NCI-H2227 (cell line): ENCODE measurements around the gene CAPZB.

Experiments used
- DNase-seq: peaks from one replicate; lab custom pipeline; 2025; ENCODE audit not compliant: unreplicated experiment; lab: John Stamatoyannopoulos, UW

Gene CAPZB

GRCh38 chr1:19371226-19372135, 113.9 kb downstream of the CAPZB start:
- DNase-seq = no peak

DNA sequence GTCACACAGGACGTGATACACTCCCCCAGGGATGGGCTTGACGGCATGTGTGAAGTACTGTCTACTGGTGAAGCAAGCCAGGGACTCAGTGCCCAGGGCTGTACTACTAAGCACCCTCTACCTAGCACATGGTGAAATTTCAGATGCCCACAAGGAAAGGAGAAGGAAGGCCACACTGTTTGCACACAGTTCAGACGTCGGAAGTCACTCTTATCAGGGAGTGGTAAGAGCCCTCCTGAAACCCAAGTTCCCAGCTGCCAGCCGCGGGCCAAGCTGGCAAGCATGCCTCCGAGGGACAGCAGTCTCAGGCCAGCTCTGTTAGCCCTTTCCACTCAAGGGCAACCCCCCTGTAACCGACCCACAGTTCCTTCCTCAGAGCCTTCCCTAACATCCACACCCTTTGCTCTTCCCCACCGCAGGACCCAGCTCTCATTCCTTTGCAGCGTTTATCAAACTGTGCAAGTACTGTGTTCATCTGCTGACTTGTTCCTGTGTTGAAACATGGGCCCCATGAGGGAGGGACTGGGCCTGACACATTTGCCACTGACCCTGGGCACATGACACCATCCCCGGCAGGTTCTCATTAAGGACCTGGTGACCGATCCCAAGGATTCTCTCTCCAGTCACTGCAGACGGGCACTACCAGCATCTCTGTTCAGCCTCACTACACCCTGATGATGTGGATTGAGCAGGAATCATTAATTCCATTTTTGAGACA, 114.7 kb downstream of the CAPZB start:
- no peak for DNase-seq

DNA sequence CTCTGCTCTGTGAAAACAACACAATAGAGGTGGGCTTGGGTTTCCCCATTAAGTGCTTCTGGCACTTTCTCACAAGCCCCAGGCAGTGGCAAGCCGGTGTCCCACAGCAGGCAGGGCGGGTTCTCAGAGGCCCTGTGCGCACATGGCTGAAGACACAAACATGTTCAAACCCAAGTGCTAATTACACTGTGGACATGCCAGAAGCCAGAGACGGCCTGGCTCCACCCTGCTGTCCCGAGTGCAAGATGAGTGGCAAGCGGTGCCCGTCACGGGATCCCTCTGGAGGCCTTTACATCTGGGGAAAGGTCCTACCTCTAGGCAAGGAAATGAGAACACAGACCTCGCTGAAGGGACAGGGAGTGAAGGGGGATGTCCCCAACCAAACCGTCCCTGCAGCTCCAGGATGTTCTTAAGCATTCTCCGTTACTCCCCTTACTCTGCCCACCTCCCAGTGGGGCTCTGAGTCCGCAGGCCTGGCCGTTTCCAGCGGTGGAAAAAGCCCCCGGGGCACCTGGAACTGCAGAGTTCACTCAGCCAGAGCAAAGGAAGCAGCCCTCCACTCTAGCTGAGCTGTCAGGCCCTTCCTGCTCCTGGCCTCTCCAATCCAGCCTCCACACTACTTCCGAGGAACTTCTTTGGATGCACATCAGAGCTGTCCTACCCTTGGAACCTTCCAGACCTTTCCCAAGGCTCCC, 115.8 kb downstream of the CAPZB start:
- DNase-seq = no peak

DNA sequence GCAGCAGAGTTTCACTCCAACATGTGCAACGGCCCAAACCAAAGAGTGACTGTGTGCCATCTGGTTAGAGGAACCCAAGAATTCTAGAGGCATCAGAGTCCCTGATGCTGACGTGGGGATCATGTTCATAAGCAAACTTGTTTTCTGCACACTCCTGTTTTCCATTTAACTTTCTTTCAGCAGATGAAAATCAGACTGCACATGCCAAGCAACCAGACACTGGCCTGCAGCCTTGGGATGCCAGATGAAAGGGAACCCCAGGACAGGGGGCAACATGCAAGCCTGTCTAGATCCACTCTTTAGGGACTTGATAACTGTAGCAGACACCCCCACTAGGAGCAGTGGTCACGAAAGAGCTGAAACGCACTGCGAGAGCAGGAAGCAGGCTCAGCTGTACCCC, 116.4 kb downstream of the CAPZB start:
- no peak for DNase-seq

DNA sequence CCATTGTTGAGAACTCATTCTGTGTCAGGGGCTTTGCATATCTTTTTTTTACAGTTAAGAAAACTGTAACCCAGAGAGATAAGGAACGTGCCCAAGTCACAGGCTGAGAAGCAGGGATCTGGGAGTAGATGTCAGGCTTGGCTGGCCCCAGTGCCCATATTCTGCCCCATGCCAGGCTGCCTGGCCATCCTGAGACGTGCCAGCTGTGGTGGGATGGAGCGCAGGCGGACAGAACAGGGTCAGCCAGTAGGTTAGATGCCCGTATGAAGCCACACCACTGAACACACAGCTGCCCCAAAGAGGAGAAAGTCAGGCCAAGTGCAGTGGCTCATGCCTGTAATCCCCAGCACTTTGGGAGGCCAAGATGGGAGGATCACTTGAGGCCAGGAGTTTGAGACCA, 117.3 kb downstream of the CAPZB start:
- no peak for DNase-seq

GRCh38 chr1:19367584-19368041, 117.7 kb downstream of the CAPZB start:
- DNase-seq = no peak

DNA sequence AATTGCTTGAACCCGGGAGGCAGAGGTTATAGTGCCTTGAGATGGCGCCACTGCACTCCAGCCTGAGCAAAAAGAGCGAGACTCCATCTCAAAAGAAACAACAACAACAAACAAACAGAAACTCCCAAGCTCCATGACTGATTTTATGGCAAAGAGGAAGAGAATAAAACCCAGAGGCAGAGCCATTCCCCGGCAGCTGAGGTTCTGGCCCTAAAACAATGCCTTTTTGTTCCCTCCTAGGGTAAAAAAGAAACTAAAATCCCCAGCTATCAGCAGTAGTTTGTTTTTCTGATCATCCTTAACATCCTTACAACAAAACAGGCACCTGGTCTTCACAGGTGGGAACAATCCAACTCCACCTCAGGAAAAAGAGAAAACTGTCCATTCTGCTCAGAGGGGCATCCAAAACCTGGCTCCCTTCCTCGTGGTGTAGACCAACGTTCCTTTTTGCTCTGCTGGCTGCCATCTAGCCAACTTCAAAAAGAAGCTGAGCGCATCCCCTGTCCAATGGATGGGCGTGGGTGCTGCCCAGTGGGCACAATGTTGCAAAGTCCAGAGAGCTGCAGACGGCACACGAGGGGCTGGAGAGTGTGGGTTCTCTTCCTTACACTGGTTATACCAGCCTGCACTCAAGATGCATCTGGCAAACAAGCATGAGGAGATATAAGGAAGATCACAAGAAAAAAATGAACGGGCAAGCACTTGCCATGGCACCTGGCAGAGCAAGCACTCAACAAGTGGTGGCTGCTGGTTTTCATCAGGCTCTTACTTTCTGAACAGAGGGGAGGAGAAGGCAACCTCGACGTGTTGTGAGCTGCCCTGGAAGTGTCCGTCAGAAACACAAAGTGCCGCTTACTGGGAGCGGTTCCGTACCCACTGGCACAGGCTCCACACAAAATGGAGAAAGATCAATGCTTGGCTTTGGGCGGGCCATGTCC, 118.5 kb downstream of the CAPZB start:
- no peak for DNase-seq

DNA sequence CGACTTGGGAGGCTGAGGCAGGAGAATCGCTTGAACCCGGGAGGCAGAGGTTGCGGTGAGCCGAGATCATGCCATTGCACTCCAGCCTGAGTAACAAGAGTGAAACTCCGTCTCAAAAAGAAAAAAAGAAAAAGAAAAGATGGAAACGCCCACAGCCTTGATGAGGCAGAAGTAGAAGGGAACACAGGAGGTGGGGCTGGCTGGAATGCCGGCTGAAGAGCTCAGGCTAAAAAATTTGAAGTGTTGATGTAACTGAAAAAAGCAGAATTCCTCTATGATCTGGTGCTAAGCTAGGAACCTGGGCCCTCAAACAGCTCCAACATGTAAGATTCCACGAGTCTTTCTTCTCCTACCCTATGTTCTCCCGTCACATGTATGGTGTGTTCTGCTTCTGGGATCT, 119.6 kb downstream of the CAPZB start:
- no peak for DNase-seq

DNA sequence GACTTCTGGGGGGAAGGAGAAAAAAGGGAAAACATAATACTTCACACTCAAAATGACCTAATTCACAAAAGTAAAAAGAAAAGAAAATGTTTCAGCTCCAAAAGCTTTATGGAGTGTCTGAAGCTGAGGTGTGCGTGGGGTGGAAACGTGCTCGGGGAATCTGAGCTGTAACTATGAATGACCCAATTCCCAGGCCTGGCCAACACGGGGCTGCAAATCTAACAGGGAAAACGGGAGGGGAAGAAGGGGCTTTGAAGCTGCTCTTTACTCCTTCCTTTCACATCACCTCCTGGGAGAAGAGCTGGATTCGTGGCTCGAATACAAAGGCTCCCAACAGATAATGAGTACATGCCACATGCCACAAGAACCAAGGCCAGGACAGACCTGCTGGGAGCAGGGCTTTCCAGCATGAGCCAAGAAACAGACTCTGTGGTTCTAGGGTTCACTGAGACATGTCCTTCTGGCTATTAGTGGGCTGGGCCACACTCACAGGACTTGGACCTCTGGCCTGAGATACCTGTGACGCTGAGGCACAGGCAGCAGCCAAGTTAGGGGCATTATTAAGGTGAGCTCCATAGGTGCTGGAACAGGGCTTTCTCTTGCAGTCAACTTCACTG, 121.7 kb downstream of the CAPZB start:
- DNase-seq = no peak

DNA sequence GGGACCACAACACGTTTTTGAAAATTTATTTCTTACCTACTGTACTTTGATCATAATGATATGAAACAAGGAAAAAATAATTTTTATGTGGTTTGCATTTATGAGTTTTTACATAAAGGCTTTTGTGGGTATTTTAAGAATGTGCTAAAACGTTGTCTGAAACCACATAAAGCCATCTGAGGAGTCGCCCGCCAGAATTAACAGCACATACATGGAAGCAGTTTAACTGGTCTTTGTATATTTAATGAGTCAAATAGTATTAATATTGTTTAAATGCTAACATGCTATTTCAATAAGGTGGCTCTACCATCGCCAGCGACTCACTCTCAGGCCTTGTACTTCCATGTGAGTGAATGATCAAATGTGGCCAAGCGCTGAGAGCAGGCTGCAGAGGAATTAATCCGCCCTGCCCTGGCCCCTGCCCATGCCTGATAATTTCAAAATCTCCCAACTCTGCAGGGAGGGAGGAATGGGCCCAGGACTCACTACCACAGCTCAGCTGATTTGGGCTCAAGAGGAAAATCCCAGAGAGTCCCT, 123.7 kb downstream of the CAPZB start:
- DNase-seq = no peak

DNA sequence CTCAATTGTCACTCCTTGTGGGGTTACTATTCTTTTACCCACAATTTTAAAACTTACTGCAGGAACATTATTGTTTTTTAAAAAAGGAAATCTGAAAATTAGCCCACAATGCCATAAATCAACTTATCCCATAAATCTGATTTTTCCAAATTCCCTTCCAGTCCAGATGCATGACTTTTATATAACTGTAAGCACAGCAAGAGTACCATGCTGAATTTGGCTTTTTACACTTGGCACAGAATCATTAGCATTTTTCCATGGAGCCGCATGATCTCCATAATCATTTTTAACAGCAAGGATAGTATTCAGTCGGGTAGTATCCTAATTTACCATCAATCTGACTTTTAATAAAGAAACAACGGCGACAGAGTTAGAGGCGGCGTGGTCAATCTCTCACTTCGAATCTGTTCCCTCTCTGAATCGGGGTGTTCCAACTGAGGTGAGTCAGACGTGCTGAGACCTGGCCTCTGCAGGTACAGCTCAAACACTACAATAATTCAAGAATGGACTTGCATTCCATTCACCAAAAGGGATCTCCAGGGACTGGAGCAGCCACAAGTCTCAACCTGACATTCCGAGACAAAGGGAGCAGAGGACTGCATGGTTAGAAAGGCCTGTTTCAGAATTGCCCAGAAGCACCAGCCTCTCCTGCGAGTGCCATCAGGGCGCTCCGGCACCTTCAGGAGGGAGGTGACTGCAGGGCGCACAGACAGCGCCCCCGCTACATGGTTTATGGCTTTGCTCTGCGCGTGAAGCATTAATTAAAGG, 124.3 kb downstream of the CAPZB start:
- DNase-seq = no peak

GRCh38 chr1:19360432-19360831, 124.9 kb downstream of the CAPZB start:
- DNase-seq = no peak

DNA sequence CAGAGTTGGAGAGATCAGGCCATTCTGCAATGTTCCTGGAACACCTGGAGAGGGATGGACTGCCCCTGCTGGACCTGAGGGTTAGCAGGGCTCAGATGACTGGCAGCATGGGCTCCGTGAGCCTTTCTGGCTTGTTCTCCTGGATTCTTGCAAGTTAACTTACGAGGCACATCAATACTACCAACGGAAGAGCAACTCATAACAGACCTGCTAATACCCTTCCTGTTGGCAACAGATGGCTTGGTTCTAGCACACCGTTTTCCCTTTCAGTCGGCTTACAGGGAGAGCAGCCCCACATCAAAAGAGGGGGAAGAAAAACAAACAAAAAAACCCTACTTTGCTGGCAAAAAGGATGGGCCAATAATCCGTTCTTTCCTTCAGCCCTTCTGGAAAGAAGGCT, 125.3 kb downstream of the CAPZB start:
- no peak for DNase-seq

GRCh38 chr1:19359357-19359756, 126.0 kb downstream of the CAPZB start:
- DNase-seq = no peak

DNA sequence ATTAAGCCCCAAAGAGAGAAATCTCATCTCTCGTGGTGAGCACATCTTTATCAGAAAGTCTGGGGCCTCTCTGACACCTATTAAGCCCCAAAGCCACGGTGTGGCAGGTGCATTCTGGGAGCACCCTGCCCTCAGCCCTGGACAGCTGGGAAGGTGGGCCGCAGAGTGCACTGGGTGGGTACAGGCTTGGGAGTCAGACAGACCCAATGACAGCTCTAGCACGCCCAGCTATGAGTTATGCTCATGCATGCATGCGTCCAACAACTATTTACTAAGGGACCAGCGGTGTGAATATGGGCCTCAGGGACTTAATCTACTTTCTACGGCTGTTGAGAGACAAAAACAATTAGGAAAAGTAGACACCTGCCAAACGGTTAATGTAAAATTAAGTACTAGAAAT, 126.6 kb downstream of the CAPZB start:
- no peak for DNase-seq

DNA sequence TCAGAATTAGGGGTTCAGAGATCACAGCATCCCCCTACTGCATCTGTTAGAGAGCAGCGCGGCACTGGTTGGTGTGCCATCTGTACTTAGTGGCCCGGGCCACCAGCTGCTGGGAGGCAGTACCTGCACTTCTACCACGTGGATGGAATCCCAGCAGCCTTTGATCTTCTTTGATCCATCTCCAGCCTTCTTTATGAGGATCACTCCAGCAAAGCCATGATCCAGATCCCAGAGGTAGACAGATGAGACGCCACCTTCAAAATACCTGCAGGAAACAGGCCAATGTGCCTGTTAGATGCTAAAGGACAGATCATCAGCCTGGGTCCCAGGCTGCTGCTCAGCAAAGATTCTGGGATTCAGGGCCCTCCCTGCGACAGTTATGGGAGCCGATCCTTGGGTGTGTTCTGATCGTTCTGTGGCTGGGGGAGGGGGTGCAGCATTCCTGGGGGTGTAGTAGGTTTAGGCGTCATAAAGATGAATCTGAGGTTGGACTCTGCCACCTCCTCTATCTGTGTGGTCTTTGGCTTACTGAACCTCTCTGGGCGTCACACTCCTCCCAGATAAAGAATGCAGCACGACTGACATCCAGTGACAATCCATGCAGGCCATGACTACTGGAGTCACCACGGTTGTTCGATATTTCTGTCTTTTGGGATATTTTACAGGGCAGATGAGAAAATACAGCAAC, 127.9 kb downstream of the CAPZB start:
- no peak for DNase-seq

DNA sequence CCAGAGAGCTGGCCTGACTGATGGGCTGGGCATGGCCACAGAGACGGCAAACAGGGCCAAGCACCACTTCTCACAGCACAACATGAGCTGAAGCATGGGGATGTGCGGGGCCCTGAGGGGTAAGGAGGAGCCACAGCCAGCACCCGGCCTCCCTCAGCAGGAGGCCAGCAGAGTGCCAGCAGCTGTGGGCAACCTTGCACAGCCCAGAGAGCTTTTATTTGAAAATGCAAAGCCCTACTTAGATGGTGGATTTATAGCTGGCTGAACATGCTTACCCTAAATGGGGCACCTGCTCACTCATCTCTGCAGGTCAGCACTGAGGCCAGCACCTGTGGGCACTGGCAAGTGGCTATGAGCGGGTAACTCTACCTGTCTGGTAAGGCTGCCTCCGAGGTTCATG, 129.1 kb downstream of the CAPZB start:
- DNase-seq = no peak

DNA sequence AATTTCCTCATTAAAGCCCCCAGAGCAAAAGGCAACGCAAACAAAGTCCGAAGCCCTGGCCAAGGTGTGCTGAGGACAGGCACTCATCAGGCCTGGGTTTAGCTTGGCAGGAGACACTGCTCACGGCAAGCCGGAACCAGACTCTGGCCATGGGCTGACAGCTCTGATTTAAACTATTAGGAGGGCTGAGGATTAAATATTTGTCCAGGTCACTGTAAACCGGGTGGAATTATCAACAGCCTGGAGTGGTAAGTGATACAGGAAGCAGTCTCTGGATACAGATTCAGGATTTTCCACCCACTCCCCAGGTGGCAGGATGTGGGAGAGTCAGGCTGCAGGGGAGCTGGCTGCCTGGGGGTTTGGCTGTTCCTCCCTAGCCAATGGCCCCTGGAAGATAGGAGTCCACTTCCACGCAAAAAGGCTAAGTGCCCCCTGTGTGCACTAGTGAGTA, 130.8 kb downstream of the CAPZB start:
- no peak for DNase-seq
